GM12865 (cell line): ENCODE results near the gene HS3ST1.

ENCODE experiments used
- DNase-seq: peaks from one replicate; pipeline ENCODE4 v3.0.0; 2010; ENCODE audit warnings: low read depth
- H3K4me3 ChIP-seq: 2 replicates; pipeline ENCODE4 v1.5.1; 2011; ENCODE audit warnings: mild to moderate bottlenecking, low read depth, low read length, control low read depth
- TF ChIP-seq, protein P1 (sequence below): IDR thresholded peaks from 2 replicates; pipeline ENCODE4 v1.5.1; 2011; ENCODE audit warnings: low read length, control low read depth, low read depth, inconsistent platforms; ENCODE audit not compliant: insufficient read depth; ENCODE audit errors: missing control alignments

Gene HS3ST1

GRCh38 chr4:11470438-11471045 is 41.8 kb upstream of the HS3ST1 start:
- TF ChIP-seq, protein P1, sequence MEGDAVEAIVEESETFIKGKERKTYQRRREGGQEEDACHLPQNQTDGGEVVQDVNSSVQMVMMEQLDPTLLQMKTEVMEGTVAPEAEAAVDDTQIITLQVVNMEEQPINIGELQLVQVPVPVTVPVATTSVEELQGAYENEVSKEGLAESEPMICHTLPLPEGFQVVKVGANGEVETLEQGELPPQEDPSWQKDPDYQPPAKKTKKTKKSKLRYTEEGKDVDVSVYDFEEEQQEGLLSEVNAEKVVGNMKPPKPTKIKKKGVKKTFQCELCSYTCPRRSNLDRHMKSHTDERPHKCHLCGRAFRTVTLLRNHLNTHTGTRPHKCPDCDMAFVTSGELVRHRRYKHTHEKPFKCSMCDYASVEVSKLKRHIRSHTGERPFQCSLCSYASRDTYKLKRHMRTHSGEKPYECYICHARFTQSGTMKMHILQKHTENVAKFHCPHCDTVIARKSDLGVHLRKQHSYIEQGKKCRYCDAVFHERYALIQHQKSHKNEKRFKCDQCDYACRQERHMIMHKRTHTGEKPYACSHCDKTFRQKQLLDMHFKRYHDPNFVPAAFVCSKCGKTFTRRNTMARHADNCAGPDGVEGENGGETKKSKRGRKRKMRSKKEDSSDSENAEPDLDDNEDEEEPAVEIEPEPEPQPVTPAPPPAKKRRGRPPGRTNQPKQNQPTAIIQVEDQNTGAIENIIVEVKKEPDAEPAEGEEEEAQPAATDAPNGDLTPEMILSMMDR, result no peak
- no peak overlapping the region for H3K4me3 ChIP-seq
- peak; percentile 68 for DNase-seq

DNA sequence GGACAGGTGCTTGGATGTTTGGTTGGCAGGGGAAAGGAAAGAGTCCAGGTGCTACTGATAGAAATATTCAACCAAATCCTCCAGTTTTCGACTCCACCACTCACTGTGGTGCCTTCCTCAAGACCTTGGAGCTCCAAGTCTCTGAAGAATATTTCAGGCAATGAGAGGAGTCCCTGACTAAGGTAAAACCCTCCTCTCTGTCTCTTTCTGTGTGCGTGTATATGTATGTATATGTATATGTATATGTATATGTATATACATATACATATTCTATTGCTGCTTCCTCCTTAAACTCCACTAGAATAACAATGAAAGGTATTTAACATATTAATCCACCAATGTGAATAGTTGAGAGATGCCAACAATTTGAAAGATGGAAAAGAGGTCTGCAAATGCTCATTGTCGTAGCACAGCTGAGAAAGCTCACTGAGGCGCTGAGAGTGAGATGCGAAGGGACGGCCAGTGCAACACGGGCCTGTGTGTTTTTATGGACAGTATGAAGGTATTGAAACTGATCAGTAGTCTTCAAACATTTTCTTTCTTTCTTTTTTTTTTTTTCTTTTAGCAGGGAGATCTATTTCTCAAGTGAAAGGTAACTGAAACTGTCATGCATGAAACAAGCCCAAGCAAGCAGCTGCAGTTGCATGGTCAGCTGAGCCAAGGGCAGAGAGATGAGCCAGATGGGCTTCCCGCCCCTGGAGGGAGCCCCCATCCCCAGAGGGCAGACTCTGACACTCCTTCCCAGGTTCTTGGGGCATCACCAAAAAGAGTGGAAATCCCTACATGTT is 41.1 kb upstream of the HS3ST1 start:
- H3K4me3 ChIP-seq, result no peak overlapping the region
- peak; percentile 71 for DNase-seq
- TF ChIP-seq, protein P1, result no peak

DNA sequence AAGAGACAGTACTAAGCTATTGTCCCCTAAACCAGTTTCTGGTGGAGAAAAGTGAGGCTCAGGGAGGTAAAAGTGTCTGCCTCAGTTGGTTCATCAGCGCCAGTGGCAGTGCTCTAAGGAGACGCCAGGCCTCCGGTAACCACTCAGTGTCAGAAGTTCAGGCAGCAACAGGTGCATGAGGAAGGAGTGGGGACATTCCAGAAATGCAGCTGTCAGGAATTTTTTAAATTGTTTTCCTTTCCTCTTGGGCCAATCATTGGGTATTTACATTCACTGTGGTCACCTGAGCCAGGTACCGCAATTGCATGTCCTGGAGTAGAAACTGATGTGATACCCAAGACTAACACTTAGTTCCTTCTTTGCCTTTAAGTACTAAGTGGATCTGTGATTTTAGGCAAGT is 40.2 kb upstream of the HS3ST1 start:
- no peak overlapping the region for H3K4me3 ChIP-seq
- no peak for DNase-seq
- TF ChIP-seq, protein P1, result no peak

- TF ChIP-seq, protein P1, result no peak
- H3K4me3 ChIP-seq, result no peak overlapping the region
- DNase-seq, result peak; percentile 37
Measured at GRCh38 chr4:11467931-11468330, 39.2 kb upstream of the HS3ST1 start.

DNA sequence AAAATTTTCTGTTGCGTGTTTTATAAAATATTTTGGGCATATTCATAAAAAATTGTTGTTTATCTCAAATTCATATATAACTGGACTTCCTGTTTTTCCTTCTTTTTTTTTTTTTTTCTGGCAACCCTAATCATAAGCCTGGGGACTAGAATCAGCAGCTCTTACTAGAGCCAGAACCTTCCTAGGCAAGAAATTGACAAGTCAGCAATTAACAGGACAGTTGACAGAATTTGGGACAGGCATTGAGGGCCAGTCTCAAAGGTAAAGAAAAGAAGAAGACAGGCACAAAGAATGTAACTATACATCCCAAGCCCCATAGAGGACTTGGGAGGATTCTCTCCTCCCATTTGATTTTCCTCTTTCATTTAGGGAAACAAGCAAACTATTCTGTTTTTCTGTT is 35.0 kb upstream of the HS3ST1 start:
- H3K4me3 ChIP-seq, result no peak overlapping the region
- TF ChIP-seq, protein P1, result no peak
- no peak for DNase-seq

DNA sequence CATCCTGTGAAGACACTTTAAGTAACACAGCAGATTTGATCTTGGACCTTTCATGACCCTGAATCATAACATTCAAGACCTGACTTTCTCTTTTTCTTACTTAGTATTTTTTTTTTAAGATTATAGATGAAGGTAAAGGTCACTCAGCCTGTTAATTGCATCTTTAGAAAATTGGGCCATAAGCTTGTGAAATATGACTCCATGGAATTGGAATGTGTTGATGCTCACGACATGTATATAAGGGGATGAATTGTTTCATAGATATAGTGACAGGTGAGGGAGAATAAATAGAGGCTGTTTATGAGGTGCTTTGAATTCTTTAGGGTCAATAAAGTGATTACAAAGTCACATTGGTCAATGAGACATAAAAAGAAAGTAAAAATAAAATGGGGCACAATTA is 27.7 kb upstream of the HS3ST1 start:
- TF ChIP-seq, protein P1, result no peak
- H3K4me3 ChIP-seq, result no peak overlapping the region
- DNase-seq, result no peak
